DOHH2 (cell line): ENCODE measurements around the gene PIGR.

ENCODE experiments used
- H3F3A ChIP-seq: fragments of 200-600 bp; sonication (generic), shearing (Covaris generic); 2 replicates; pipeline ENCODE4 v1.6.0; 2016; ENCODE audit warnings: antibody characterized with exemption, mild to moderate bottlenecking; ENCODE audit not compliant: control insufficient read depth, insufficient read depth
- H3K27ac ChIP-seq: fragments of 200-600 bp; sonication (generic); 2 replicates; pipeline ENCODE4 v1.5.1; 2014; ENCODE audit warnings: low read depth, mild to moderate bottlenecking, low read length, moderate library complexity
- H3K27me3 ChIP-seq: fragments of 200-600 bp; sonication (generic); 2 replicates; pipeline ENCODE4 v1.6.1; 2014; ENCODE audit warnings: mild to moderate bottlenecking, low read length, mixed read lengths; ENCODE audit not compliant: control insufficient read depth
- H3K36me3 ChIP-seq: fragments of 200-600 bp; sonication (generic); 2 replicates; pipeline ENCODE4 v1.6.1; 2014; ENCODE audit warnings: mild to moderate bottlenecking, low read length, moderate library complexity, mixed read lengths; ENCODE audit not compliant: control insufficient read depth
- H3K4me1 ChIP-seq: fragments of 200-600 bp; sonication (generic); 2 replicates; pipeline ENCODE4 v1.6.1; 2014; ENCODE audit warnings: mild to moderate bottlenecking, low read length, mixed read lengths; ENCODE audit not compliant: control insufficient read depth
- H3K4me2 ChIP-seq: fragments of 200-600 bp; sonication (generic); 2 replicates; pipeline ENCODE4 v1.6.0; 2014; ENCODE audit warnings: mild to moderate bottlenecking, low read length, moderate library complexity
- H3K4me3 ChIP-seq: fragments of 200-600 bp; sonication (generic); 2 replicates; pipeline ENCODE4 v1.5.1; 2014; ENCODE audit warnings: mild to moderate bottlenecking, low read length, mixed read lengths
- H3K79me2 ChIP-seq: fragments of 200-600 bp; sonication (generic); 2 replicates; pipeline ENCODE4 v1.6.1; 2014; ENCODE audit warnings: mild to moderate bottlenecking, low read length, mixed read lengths; ENCODE audit not compliant: control insufficient read depth
- H3K9me2 ChIP-seq: fragments of 200-600 bp; sonication (generic); replicated peaks from 2 replicates; pipeline ENCODE4 v1.6.1; 2014; ENCODE audit warnings: mild to moderate bottlenecking, low read length, mixed read lengths; ENCODE audit not compliant: control insufficient read depth
- H3K9me3 ChIP-seq: fragments of 200-600 bp; sonication (generic); 2 replicates; pipeline ENCODE4 v1.6.1; 2014; ENCODE audit warnings: antibody characterized with exemption, low read length, mixed read lengths; ENCODE audit not compliant: control insufficient read depth, insufficient read depth
- H4K20me1 ChIP-seq: fragments of 200-600 bp; sonication (generic); 2 replicates; pipeline ENCODE4 v1.6.0; 2014; ENCODE audit warnings: low read depth, mild to moderate bottlenecking, antibody characterized with exemption, low read length, moderate library complexity; ENCODE audit not compliant: control insufficient read depth, insufficient read depth
- CTCF ChIP-seq: fragments of 200-600 bp; sonication (generic); IDR thresholded peaks from one replicate; pipeline ENCODE4 v1.5.1; 2014; ENCODE audit warnings: antibody characterized with exemption, mild to moderate bottlenecking, low read depth, low read length; ENCODE audit not compliant: poor library complexity, severe bottlenecking
- EZH2phosphoT487 ChIP-seq: fragments of 200-600 bp; sonication (generic); IDR thresholded peaks from 2 replicates; pipeline ENCODE4 v1.6.1; 2017; ENCODE audit warnings: borderline replicate concordance, mild to moderate bottlenecking, antibody characterized with exemption, low read length, moderate library complexity, mixed read lengths

The PIGR gene

GRCh38 chr1:206918076-206918475, 28.2 kb downstream of the PIGR start:
- H3K4me2 ChIP-seq, result no peak overlapping the region
- no peak overlapping the region for H3K4me3 ChIP-seq
- H3K4me1 ChIP-seq, result peaks cover 27% of the 10 kb centered on the region
- no peaks in the 10 kb centered on the region for H3K36me3 ChIP-seq
- no peaks in the 10 kb centered on the region for H3K9me3 ChIP-seq
- no peak overlapping the region for H3K27ac ChIP-seq
- H3K27me3 ChIP-seq, result peaks cover 42% of the 10 kb centered on the region
- no peaks in the 10 kb centered on the region for H3K9me2 ChIP-seq
- no peaks in the 10 kb centered on the region for H4K20me1 ChIP-seq
- no peaks in the 10 kb centered on the region for H3F3A ChIP-seq
- TF ChIP-seq CTCF, result no peak
- no peak for TF ChIP-seq EZH2phosphoT487
- no peaks in the 10 kb centered on the region for H3K79me2 ChIP-seq

- H3K27me3 ChIP-seq, result peaks cover 56% of the 10 kb centered on the region
- H3K9me3 ChIP-seq, result no peaks in the 10 kb centered on the region
- peaks cover 8% of the 10 kb centered on the region for H3K4me1 ChIP-seq
- no peak overlapping the region for H3K4me2 ChIP-seq
- H3K9me2 ChIP-seq, result no peaks in the 10 kb centered on the region
- H4K20me1 ChIP-seq, result no peaks in the 10 kb centered on the region
- no peak overlapping the region for H3K4me3 ChIP-seq
- H3K27ac ChIP-seq, result no peak overlapping the region
- no peaks in the 10 kb centered on the region for H3K36me3 ChIP-seq
- H3K79me2 ChIP-seq, result no peaks in the 10 kb centered on the region
- no peak for TF ChIP-seq CTCF
- no peak for TF ChIP-seq EZH2phosphoT487
- no peaks in the 10 kb centered on the region for H3F3A ChIP-seq
Observed at GRCh38 chr1:206916000-206916709, 30.1 kb downstream of the PIGR start.

- H3K36me3 ChIP-seq, result no peaks in the 10 kb centered on the region
- no peaks in the 10 kb centered on the region for H3K9me3 ChIP-seq
- H3K4me1 ChIP-seq, result no peaks in the 10 kb centered on the region
- H3K4me2 ChIP-seq, result no peak overlapping the region
- no peaks in the 10 kb centered on the region for H4K20me1 ChIP-seq
- H3F3A ChIP-seq, result no peaks in the 10 kb centered on the region
- no peak overlapping the region for H3K27ac ChIP-seq
- no peaks in the 10 kb centered on the region for H3K9me2 ChIP-seq
- no peak for TF ChIP-seq CTCF
- H3K4me3 ChIP-seq, result no peak overlapping the region
- H3K27me3 ChIP-seq, result peaks cover 54% of the 10 kb centered on the region
- H3K79me2 ChIP-seq, result no peaks in the 10 kb centered on the region
Observed at GRCh38 chr1:206915030-206915735, 31.1 kb downstream of the PIGR start.
